HG02798 (cell line): ENCODE measurements around the gene VAPB.
"Not testable (repeated sequence)": the region's sequence is repeated elsewhere in the genome, so short reads cannot be mapped to it uniquely, and the experiment has no call there.

Source experiments
- ATAC-seq: cut with Tn5 transposase; IDR thresholded peaks from one replicate; pipeline ENCODE4 v1.9.1; 2021; ENCODE audit warnings: mild to moderate bottlenecking; ENCODE audit not compliant: unreplicated experiment, poor library complexity

Gene VAPB, protein sequence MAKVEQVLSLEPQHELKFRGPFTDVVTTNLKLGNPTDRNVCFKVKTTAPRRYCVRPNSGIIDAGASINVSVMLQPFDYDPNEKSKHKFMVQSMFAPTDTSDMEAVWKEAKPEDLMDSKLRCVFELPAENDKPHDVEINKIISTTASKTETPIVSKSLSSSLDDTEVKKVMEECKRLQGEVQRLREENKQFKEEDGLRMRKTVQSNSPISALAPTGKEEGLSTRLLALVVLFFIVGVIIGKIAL

DNA sequence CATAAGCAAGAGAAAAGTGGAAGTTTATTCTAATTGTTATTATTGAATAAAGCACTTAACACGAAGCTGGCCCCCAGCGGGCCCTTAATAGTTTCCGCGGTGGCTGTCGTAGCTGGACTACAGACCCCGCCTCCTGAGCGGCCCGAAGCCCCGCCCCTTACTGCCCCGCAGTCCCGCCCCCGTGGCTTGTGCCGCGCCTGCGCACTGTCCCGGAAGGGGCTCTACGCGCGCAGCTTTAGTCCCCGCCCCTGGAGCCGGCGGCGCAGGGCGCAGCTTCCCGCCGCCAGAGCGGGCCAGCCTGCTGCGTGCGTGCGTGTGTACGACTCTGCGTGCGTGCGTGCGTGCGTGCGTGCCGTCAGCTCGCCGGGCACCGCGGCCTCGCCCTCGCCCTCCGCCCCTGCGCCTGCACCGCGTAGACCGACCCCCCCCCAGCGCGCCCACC, at the start of gene VAPB:
TSS of gene VAPB (plus strand) at position 348 of the 442 bp plus-strand sequence. CDS start 231 bp downstream, outside the sequence.
- ATAC-seq, result peak; percentile 98

DNA sequence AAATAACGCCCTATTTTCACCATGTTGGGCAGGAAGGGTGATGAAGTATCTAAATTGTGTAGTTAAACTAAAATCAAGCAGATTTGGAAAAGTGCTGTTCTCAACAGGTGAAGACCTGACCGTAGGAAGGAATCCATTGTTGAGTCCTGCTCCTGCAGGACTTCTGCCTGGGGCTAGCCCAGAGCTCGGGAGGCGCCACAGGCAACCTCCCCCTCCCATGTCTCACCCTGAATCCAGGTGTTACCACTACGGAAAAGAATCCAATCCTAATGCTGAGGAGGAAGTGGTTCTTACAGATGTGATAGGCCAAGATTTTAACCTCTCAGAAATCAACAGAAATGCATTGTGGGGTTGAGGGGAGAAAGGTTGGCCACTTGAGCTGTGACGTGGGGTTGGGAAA, 49.3 kb upstream of the VAPB start:
- no peak for ATAC-seq

DNA sequence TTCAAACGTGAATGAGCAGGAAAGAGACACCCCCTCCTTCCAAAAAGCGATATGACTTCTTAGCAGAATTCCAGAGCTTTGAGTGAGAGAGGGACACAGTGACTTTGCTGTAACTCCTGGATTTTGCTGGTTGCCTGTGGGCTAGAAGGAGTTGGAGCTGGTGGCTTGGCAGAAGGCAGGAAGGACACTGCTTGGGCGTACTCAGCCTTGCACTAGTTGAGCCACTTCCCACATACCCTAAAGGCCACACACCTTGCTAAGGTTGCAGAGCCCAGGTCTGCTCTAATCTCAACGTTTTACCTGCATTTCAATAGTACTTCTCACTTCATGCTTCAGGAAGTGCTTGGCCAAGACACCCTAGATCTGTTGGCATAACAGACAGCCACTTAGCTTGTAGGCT, 48.9 kb upstream of the VAPB start:
- ATAC-seq, result no peak

DNA sequence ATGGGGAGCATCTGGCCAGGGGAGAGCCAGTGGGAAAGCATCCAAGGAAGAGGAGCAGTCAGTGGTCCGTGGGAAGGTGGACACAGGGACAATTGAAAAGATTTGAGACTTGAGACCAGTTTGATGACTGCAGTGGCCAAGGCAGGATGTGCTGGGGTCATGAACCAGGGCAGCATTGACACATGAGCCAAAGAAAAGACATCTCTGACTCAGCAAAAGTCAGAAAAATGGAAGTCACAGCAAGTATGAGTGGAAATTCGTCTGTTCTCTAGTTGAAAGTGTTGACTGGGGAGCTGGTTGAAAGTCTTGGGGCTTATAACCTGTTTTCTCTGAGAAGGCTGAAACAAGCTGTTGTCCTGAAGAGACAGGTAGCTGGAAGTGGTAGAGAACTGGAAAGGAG, 48.2 kb upstream of the VAPB start:
- ATAC-seq, result no peak

DNA sequence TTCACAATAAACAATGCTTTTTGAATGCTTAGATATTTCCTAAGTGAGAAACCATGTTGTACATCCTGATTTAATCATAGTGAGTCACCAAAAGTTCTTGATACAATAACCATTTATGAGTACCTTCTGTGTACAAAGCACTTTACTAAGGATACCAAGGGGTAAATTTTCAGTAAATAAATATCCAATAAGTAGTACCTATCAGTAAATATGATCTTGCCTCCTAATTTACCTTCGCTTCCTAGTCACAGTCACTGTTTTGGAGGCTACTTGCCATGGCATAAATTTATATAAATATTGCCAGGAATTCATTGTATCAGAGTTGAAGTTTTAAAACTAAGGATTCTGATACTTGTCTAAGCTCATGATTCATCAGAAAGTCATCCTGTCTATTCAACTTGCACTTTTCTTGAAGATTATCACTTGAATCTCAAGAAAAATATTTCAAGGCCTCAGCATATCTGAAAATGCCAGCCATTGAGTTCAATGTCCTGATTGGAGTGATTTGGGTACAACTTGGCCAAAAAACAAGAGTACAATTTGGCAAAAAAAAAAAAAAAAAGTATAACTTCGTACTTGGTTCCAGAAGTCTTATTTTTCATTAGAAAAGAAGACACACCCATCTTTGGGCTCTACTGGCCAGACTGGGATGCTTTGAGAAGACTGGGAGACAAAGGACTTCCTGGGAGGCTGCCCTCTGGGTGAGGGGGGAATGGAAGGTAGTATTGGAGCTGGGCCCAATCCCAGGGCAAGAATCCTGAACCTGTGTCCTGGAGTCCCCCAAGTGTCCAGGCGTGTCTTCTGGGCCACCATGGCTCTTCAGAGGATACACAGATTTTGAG, 46.7 kb upstream of the VAPB start:
- ATAC-seq, result no peak

DNA sequence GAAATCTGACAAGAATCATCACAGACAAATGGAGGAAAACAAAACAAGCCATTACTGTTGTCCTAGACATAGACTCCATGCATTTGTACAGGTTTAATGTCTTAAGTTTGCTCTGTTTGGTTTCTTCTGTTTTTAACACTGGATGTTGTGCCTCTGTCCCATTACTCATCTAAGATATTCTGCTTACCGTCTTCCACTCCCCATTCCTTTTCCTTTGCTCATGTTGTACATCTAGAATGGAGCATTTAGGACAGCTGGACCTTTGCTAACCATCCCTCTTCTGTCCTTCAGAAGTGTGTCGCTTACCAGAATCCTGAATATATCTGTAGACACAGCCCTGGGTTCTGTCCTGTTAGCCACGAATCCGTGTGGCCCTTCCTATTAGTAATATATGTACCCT, 44.3 kb upstream of the VAPB start:
- no peak for ATAC-seq

DNA sequence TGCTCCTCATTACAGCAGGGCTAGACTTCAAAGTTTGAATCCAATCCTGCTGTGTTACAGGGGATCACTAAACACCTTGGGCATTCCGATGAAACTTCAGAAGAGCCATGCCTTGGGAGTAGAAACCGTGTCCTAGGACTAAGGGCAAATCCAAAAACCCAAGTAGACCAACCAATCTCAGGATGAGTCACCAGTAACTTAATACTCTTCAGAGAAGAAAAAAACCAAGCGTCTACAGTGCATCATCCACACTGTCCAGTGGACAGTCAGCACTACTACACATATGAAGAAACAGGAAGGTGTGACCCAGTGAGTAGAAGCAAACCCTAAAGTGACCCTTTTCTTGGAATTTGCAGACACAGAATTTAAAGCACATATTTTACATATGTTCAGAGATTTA, 39.5 kb upstream of the VAPB start:
- ATAC-seq, result no peak

DNA sequence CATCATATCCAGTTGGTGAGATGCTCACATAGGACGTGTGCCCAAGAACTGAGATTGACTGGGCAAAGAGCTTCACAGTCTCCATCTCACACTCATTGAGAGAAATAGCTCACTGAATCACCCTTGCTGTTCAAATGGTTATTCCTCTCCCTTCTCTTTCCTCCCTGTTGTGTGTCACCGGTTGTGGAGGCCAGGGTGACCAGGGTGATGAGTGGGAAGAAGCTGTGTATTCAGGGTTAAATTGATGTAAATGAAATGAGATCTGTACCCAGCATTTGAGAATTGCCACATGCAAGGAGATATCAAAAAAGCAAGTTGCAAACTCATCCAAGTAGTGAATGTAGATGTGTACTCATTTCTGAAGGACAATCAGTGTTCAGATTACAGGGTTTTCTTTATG, 36.6 kb upstream of the VAPB start:
- no peak for ATAC-seq

DNA sequence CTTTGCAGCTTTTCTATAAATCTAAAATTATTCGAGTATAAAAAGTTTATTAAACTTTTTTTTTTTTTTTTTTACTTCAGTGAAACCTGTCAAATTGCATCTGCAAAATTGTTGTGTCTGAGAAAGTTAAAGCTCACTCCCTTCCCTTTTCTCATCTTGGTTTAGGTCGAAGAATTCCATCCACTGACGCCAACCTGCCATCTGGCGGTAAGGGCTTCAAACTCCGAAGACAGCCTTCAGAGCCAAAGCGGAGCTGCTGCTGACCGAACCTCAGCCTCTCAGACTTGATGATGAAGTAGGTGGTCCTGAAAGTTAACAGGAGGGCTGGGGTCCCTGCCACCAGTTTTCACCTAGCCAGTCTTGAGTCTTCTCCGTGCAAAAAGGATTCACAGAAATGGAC, 29.6 kb upstream of the VAPB start:
- ATAC-seq, result no peak

DNA sequence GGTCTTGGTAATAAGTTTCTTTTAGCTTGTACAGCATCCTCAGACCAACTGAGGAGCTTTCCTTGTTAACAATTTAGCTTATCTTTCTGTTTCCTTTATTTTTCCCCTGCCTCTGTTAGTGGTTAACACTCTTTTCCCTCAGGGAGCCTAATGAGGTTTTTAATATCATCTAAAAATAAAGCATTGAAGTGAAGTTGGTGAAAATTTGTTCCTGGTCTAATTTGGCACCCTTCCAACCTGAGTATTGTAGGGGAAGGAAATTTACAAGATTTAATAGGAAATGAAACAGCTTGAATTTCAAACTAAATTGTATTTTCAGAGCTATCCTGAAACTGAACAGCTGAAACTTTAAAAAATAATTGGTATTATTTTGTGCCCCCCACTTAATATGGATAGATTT, 28.1 kb upstream of the VAPB start:
- no peak for ATAC-seq

DNA sequence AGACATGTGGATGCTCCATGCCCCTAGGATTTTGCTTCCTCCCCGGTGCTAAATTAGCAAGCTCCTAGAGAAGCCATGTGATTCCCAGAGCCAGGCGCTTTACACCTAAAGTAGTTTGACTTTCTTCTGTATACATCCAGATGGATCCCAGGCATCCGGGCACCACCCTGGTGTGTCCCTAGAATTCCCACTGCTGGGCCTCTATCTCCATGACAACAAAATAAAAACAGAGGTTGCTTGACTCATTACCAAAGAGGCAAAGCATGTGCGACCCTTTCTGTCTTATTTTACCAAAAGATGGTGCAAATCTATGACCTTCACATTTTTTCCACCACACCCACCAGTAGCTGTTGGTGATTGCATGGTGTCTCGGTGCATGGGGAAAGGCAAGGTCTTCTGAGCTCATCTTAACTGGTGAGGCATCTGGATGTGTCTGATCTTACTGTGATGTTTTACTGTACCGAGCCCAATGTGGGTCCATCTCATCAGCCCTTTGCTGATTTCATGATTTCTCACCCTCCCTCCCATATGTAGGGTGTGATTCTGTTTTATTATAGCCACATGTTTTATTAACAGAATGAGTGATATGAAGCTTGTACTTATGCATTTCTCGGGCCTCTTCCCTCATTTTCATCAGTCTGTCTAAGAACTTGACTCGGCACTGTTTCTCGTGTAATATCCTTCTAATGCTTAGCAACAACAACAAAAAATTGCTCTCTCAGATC, 27.4 kb upstream of the VAPB start:
- ATAC-seq, result no peak

DNA sequence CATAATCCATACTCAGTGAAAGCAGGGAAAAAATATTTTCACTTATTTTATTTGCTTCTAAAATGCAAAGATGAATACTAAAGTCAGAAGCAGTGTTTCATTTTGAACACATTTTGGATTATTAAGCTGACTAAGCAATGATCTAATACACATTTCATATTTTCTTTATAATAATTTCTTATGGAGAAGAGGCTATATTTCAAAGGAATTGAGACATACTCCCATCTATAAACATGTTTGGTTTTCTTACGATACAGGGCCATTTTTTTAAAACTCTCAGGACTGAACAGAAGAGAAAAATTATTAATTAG, 26.9 kb upstream of the VAPB start:
- no peak for ATAC-seq

DNA sequence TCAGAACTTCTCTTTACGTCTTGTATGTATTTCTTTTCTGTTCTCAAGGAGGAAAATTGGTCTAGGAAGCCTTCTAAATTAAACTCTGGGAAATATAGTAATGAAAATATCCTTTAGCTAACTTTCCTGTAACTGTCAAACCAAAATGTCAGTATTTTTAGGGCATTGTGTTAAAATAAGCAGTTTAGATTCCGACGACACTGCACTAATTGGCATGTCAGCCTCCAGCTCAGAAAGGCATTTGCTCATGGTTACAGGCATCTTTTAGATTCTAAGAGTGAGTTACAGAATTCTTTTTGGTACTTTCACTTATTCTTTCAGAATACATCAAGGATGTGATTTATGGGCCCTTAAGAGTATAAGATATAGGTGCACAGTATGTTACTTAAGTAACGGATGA, 26.1 kb upstream of the VAPB start:
- no peak for ATAC-seq

DNA sequence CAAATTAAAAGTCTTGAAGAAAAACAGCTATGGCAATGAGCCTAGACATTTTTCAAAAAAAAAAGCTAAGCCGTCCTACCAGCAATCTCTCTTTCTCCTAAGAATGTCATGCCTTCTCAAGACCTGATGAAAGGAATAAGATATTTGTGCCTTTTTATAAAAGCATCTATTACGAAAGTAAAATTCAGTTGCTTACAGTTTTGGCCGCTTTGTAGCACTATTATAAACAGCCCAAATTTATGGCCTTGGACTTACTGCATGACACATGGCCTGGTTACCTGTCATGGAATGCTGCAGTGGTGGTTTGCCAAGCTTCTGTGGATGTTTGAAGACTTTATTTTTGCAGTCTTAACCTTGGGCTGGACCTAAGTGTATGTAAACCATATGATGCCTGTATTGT, 22.2 kb upstream of the VAPB start:
- no peak for ATAC-seq

DNA sequence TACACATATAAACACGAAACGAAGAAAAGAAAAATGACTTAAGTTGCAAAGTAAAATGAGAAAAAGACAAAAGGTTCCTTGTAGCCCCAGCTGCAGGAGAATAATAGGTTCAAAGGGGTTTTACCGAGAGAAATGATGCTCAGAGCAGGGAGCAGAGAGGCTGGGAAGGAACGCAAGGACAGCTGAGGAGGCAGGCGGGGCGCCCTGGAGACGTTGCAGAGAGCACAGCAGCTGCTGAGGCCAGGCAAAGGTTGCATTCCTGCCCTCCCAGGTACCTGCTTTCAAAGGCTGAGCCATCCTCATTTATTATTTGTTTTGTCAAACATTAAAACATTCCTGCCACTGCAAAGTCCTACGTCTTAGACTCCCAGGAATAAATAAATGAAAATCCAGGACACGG, 16.2 kb upstream of the VAPB start:
- no peak for ATAC-seq

DNA sequence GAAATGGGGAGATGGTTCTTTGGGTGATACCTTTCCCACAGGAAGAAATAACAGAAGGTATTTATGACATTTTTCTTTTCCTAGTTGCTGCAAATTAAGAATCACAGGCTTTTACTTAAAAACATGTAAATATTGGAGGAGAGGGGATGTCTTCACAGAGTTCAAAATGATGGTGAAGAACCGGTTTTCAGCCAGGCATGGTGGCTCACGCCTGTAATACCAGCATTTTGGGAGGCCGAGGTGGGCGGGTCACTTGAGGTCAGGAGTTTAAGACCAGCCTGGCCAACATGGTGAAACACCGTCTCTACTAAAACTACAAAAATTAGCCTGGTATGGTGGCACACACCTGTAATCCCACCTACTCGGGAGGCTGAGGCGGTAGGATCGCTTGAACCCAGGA, 15.7 kb upstream of the VAPB start:
- ATAC-seq, result not testable (repeated sequence)

DNA sequence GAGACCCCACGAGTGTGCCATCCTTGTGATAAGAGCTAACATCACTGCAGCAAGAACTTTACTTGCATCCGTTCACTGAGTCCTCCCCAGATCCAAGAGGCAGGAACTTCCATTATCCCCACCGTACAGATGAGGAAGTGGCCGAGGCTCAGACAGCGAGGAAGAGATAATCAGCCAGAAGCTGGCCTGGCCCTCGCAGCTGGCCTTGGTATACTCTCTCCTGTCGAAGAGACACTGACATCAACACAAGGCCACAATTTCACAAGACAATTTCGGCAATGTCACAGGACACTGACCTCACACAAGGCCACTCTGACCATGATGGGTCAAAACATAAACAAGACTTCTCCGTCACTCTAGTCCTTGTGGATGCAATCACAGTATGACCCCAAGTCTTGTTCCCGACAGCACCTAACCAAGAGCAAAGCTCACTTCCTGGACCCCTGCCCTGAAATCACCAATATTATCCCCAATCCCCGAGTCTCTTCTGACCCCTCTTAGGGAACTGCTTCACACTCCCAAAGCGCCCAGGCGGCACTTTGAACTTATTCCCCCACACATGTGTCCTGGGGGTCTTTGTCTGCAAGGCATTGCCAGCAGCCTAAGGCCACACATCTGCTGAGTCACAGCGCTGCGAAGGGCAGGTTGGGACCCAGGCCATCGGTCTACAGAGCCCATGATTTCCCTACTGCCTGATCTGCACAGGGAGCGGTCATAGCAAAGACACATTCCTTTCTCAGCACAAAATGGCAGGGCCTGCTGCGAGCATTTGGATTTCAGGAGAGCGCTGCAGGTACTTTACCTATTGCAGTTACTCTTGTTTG, 14.8 kb upstream of the VAPB start:
- ATAC-seq, result no peak

DNA sequence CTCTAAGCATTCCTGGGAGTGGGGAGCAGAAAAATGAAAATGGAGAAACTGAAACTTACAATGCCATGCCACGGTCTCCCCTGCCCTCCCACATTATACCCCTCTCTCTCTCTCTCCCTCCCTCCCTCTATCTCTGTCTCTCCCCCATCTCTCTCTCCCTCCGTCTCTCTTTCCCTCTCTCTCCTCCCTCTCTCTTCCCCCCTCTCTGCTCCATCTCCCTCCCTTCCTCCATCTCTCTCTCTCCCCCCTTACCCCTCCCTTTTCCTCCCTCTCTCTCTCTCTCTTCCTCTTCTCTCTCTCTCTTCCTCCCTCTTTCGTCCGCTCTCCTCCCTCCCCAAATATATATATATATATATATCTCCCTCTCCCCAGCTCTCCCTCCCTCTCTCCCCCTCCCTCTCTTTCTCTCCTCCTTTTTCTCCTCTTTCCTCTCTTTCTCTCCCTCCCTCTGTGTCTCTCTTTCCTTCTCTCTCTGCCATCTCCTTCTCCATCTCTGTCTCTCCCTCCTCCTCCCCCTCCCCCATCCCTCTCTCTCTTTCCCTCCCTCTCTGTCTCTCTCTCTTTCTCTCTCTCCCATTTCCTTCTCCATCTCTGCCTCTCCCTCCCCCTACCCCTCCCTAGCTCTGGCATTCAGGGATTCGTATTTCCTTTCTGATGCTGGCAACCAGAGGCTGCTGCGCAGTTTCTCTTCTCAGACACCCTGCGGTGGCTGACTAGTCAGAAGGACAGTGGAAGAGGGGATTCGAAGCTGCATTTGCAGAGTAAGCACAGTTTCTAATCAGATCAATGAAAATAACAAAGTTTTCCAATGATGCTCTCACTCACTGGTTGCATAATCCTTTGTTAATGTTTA, 13.9 kb upstream of the VAPB start:
- no peak for ATAC-seq

DNA sequence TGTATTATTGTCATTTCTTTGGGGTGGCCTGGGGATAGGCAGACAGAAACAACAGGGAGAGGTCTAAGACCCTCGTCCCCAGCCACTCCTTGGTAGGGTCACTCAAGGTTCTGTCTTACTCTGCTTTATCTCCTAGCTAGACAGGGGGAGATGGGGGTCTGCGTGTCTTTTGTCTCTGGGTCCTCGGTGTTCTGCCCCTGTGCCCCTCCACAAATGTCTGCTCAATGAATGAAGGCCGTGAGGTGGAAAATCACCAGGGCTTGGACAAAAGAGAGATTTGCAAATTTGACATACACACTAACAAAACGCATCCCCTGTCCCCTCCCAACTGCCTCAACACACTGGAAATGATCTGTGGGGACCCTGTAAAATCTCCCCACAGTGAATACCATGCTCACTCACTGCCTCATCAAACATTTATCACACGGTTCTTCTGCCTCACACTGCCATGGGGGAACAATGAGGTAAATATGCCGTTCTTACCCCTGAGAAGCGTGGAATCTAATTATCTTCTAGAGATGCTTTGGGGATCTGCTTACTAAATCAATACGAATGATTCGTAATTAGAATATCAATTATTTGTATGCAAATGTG, 13.2 kb upstream of the VAPB start:
- ATAC-seq, result no peak
